HepG2 (cell line): Measurements from ENCODE around the gene DNAJB11. TPM values are rescaled to one million over a fixed set of nuclear protein-coding genes. Genes with fewer than 3 reads are reported as not detected.

Source experiments
- ARHGAP35 ChIP-seq: sonication (generic); formaldehyde crosslinking; IDR thresholded peaks from 2 replicates; pipeline ENCODE4 v1.9.0; 2022; ENCODE audit warnings: mild to moderate bottlenecking, inconsistent platforms, moderate library complexity, missing genetic modification reagents, borderline replicate concordance
- CBX5 ChIP-seq: sonication (generic); formaldehyde crosslinking; IDR thresholded peaks from 2 replicates; pipeline ENCODE4 v1.4.0; 2020; ENCODE audit warnings: missing genetic modification reagents, borderline replicate concordance
- NFKB2 ChIP-seq: sonication (generic); formaldehyde crosslinking; IDR thresholded peaks from 2 replicates; pipeline ENCODE4 v1.4.0; 2020; ENCODE audit warnings: missing genetic modification reagents, borderline replicate concordance
- NPAS2 ChIP-seq: sonication (generic); formaldehyde crosslinking; IDR thresholded peaks from 2 replicates; pipeline ENCODE4 v1.8.0; 2022; ENCODE audit warnings: mild to moderate bottlenecking, missing genetic modification reagents, borderline replicate concordance
- RAD21 ChIP-seq: fragments of 450-650 bp; formaldehyde crosslinking; IDR thresholded peaks from 2 replicates; pipeline ENCODE4 v1.5.0; 2020; ENCODE audit warnings: mild to moderate bottlenecking
- REST ChIP-seq, 2 experiments: IDR thresholded peaks; 2 replicates each; pipeline ENCODE4 v1.6.1; 2011 to 2012; ENCODE audit warnings: low read length in 2 of 2, borderline replicate concordance in 1 of 2, low read depth in 1 of 2, mild to moderate bottlenecking in 1 of 2, moderate library complexity in 1 of 2
- SOX13 ChIP-seq, 3 experiments: fragments of 450-650 bp in 1 of 3; sonication (generic) in 1 of 3; formaldehyde crosslinking in 1 of 3; IDR thresholded peaks in 2 of 3; conservative IDR thresholded peaks in 1 of 3; 2 replicates each; pipeline versions ENCODE4 v1.5.0 to v1.6.1; 2016 to 2020; ENCODE audit warnings: antibody characterized with exemption in 1 of 3, mild to moderate bottlenecking in 1 of 3, missing compliant biosample characterization in 1 of 3, missing genetic modification reagents in 1 of 3, moderate library complexity in 1 of 3
- SP5 ChIP-seq: IDR thresholded peaks from 2 replicates; pipeline ENCODE4 v1.6.1; 2016; ENCODE audit warnings: low read depth, borderline replicate concordance
- STAG1 ChIP-seq: sonication (generic); formaldehyde crosslinking; IDR thresholded peaks from 2 replicates; pipeline ENCODE4 v1.4.0; 2020; ENCODE audit warnings: missing genetic modification reagents
- ZBTB26 ChIP-seq: IDR thresholded peaks from 2 replicates; pipeline ENCODE4 v1.6.1; 2016; ENCODE audit warnings: missing compliant biosample characterization, missing genetic modification reagents, borderline replicate concordance
- ZBTB37 ChIP-seq: sonication (generic); formaldehyde crosslinking; IDR thresholded peaks from 2 replicates; pipeline ENCODE4 v1.4.0; 2020; ENCODE audit warnings: mild to moderate bottlenecking, missing genetic modification reagents
- ZMYM4 ChIP-seq: sonication (generic); formaldehyde crosslinking; IDR thresholded peaks from 2 replicates; pipeline ENCODE4 v1.8.1; 2023; ENCODE audit warnings: mild to moderate bottlenecking, missing genetic modification reagents
- ZNF564 ChIP-seq: sonication (generic); formaldehyde crosslinking; IDR thresholded peaks from 2 replicates; pipeline ENCODE4 v1.8.1; 2023; ENCODE audit warnings: mild to moderate bottlenecking, missing genetic modification reagents
- ZNF747 ChIP-seq: sonication (generic); formaldehyde crosslinking; IDR thresholded peaks from 2 replicates; pipeline ENCODE4 v1.8.1; 2023; ENCODE audit warnings: missing genetic modification reagents, mild to moderate bottlenecking, borderline replicate concordance
- polyA plus RNA-seq, 8 experiments: library from polyadenylated mRNA; depleted of rRNA in 3 of 8; stranded (reverse) in 7 of 8; unstranded in 1 of 8; fragments of >200 nt; fragmentation: Illumina TruSeq in 4 of 8; extraction: Trizol in 4 of 8; gene quantifications; 2 replicates each; pipeline versions ENCODE4 v1.2.1 to v1.2.3, GENCODE V29; 2011 to 2016; ENCODE audit warnings: low read depth in 4 of 8, missing spikeins in 1 of 8, mixed read lengths in 1 of 8; ENCODE audit not compliant: insufficient read depth in 1 of 8
- total RNA-seq, 5 experiments: library from RNA; depleted of rRNA; stranded (reverse); fragments of >200 nt; fragmentation: Illumina TruSeq; extraction: Trizol; gene quantifications; 2 replicates each; pipeline ENCODE4 v1.2.3, GENCODE V29; 2016; ENCODE audit warnings: low read depth in 1 of 5
- TF ChIP-seq, protein P1 (sequence below): sonication (generic); formaldehyde crosslinking; IDR thresholded peaks from 2 replicates; pipeline ENCODE4 v1.4.0; 2020; ENCODE audit warnings: missing genetic modification reagents, mild to moderate bottlenecking, borderline replicate concordance

Gene DNAJB11
- total and polyA plus RNA-seq, 2 of the 13 experiments (the other 11 are each of a cell fraction or from before 2014, with no cell fraction given): 41.0 to 132 TPM

DNA sequence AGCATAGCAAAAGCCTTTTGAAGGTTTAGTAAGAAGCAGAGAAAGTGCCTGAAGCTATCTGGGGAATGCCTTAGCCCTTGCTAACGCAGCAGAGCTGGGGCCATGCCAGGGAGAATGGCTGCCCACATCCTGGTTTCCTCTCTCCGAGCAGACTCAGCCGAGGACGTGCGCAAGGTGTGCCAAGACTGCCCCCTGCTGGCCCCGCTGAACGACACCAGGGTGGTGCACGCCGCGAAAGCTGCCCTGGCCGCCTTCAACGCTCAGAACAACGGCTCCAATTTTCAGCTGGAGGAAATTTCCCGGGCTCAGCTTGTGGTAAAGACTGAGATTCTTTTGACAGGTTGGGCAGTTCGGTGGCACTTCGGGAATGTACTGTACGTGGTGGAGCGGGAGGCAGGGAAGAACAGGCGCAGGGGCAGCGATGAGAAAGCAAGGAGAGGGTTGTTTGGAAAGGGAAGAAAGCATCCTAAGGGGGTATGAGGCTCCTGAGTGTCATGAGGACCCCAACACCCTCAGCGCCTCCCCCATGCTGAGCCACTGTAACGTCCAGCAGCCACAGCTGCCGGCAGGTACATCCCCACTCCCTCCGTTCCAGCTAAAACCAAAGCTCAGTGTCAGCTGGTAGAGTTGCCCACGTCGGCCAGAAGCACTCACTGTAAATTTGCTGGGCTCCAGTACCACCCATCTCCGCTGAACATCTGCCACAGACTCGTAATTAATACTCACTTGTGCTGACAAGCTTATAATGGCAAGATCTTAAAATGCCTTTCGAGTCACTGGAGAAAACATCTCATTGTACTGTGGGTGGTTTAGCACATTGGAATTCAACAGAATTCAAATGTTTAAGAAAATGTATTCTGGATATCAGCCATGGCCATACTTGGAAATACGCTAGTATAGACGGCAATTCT, 46.8 kb downstream of the DNAJB11 start (continued):
- TF ChIP-seq REST (IDR thresholded peaks at IDR 0.05; ENCODE audit: borderline replicate concordance in 1 of 2, low read depth in 1 of 2, low read length in 2 of 2): no peak
- TF ChIP-seq ZBTB37 (CRISPR knock-in tag): 0 out of 2 replicates have a peak, but pooled peaks have one; percentile 4
- peak; percentile 76 for TF ChIP-seq STAG1 (CRISPR knock-in tag)
- TF ChIP-seq ZBTB26 (CRISPR knock-in tag): 0 out of 2 replicates have a peak, but pooled peaks have one; percentile 31
- TF ChIP-seq ZNF564 (CRISPR knock-in tag): peak; percentile 33; the same call in 1 of the 2 replicates
- TF ChIP-seq RAD21 (CRISPR knock-in tag): peak; percentile 89
- no peak for TF ChIP-seq NPAS2 (CRISPR knock-in tag)
- no peak for TF ChIP-seq SOX13 (IDR thresholded peaks at IDR 0.05)
- 0 out of 4 replicates have a peak, but pooled peaks of 1 of the 2 experiments have one; percentile 11 for TF ChIP-seq SOX13 (CRISPR knock-in tag; conservative IDR thresholded peaks at IDR 0.05 in 1 of 2, IDR thresholded peaks at IDR 0.05 in 1 of 2)
- TF ChIP-seq NFKB2: peak; percentile 58; the same call in 1 of the 2 replicates
- TF ChIP-seq ZMYM4 (CRISPR knock-in tag): peak; percentile 57
- TF ChIP-seq ZNF747 (CRISPR knock-in tag): no peak
- TF ChIP-seq ARHGAP35: peak; percentile 27; the same call in 1 of the 2 replicates
- TF ChIP-seq, protein P1, sequence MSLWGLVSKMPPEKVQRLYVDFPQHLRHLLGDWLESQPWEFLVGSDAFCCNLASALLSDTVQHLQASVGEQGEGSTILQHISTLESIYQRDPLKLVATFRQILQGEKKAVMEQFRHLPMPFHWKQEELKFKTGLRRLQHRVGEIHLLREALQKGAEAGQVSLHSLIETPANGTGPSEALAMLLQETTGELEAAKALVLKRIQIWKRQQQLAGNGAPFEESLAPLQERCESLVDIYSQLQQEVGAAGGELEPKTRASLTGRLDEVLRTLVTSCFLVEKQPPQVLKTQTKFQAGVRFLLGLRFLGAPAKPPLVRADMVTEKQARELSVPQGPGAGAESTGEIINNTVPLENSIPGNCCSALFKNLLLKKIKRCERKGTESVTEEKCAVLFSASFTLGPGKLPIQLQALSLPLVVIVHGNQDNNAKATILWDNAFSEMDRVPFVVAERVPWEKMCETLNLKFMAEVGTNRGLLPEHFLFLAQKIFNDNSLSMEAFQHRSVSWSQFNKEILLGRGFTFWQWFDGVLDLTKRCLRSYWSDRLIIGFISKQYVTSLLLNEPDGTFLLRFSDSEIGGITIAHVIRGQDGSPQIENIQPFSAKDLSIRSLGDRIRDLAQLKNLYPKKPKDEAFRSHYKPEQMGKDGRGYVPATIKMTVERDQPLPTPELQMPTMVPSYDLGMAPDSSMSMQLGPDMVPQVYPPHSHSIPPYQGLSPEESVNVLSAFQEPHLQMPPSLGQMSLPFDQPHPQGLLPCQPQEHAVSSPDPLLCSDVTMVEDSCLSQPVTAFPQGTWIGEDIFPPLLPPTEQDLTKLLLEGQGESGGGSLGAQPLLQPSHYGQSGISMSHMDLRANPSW (CRISPR knock-in tag): no peak
- 0 out of 2 replicates have a peak, but pooled peaks have one; percentile 9 for TF ChIP-seq SP5 (CRISPR knock-in tag)
- peak; percentile 60; the same call in 1 of the 2 replicates for TF ChIP-seq CBX5 (CRISPR knock-in tag)
